HG02884 (cell line): ENCODE data around the gene IRAK1.

Experiments used
- ATAC-seq: cut with Tn5 transposase; IDR thresholded peaks from one replicate; pipeline ENCODE4 v1.9.1; 2021; ENCODE audit warnings: mild to moderate bottlenecking, moderate library complexity; ENCODE audit not compliant: unreplicated experiment

The IRAK1 gene

GRCh38 chrX:154020536-154021115 is 924 bp upstream of the IRAK1 start:
- no peak for ATAC-seq

DNA sequence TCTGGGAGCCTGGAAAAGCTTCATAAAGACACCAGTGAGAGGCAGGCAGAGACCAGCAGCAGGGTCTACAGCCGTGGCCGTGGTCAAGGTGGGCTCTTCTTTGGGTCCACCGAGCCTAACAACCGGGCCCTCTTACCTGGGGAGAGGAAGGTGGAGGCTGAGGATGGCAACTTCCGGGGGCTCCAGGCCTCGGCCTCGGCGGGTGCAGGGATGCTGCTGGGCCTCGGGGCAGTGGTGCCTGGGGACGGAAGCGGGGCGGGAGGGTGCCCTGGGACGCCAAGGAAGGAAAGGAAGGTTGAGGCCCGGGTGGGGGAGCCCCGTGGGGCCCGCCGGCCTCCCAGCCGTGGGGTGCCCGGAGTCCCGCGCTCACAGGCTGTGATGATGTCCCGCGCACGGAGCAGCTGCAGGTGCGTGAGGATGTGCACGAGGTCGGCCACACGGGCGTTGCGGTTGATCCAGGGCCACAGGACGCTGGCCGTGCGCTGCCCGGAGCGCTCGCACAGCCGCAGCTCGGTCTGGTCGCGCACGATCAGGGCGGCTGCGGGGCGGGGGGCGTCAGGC is 561 bp downstream of the IRAK1 start:
- no peak for ATAC-seq

DNA sequence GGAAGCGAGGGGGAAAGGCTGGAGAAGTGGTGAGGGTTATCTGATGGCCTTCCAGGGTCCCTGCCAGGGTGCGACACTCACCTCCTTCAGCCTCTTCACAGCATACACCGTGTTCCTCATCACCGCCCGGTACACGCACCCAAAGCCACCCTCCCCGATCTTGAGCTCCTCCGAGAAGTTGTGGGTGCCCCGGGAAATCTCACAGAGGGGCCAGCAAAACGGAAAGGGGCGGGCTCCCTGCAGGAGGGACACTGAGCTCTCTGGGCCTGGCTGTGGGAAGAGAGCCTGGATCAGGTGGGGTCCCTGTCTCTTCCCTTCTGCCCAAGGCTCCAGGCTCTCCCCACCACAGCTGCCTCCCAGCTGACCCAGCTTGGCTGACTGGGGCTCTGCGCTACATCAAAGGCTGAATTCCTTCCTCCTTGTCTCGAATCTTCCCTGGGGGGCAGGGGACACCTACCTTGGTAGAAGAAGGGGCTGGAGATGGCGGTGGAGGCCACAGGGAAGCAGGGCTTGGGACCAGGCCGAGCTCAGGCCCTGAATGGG is 1.1 kb downstream of the IRAK1 start:
- no peak for ATAC-seq

GRCh38 chrX:154017766-154018517 is 1.8 kb downstream of the IRAK1 start:
- ATAC-seq = no peak

- no peak for ATAC-seq
Observed at GRCh38 chrX:154016366-154017076, 3.2 kb downstream of the IRAK1 start.

DNA sequence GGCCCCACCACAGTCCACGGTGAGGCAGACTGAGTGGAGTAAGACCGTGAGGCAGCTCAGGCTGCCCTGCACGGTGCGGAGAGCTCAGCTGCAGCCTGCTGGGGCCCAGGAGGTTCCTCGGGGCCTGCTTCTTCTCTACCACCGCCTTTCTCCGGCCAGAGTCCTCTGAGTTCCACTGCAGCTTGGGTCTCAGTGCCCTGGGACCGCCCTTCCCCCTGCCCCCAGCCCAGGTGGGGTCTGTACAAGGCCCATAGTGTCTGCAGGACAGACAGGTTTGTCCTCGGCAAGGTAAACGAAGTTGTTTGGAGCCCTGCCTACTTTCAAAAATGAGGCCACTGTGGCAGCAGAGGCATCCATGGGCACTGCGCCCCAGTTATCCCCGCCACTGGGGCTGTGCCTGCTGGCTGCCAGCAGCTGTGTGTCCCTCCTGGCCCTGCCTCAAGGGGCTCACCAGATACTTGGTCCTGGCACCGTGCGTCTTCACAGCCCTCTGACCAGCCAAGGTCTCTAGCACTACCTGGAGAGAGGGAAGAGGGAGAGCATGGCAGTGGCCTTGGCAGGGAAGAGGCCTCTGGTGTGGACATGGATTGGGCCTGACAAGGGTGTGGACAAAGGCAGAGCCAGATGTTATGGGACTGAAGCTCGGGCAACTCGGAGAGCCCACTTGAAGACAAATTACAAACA is 4.0 kb downstream of the IRAK1 start:
- ATAC-seq = no peak

DNA sequence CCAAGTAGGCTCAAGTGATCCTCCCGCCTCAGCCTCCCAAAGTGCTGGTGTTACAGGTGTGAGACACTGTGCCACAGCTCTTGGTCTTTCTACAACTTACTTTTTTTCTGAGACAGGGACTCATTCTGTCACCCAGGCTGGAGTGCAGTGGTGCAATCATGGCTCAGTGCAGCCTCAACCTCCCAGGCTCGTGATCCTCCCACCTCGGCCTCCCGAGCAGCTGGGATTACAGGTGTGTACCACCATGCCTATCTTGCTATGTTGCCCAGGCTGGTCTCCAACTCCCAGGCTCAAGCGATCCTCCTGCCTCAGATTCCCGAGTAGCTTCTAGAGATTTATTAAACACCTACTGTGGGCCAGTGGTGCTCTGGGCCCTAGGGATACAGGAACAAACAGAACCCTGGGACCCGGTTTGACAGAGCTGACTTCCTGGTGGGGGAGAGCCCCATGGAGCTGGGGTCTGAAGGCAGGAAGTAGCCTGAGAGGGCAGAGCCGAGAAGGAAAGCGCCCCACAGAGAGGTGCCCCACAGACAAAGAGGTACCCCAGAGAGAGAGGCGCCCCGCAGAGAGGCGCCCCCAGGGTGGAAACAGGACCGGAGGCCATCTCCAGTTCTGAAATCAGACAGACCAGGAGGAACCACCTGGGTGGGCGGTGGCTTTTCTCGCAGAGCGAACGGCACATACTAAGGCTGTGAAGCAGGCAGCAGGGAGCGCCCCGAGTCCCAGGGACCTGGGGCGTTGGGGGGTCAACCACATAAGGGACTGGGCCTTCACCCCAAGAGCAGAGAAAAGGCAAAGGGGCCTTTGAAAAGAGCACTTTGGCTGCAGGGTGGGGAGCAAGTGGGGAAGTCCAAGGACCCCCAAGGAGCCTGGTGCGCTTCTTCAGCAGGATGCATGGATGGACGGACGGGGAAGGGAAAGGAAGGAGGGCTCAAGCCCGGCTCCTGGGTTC is 5.0 kb downstream of the IRAK1 start:
- no peak for ATAC-seq

GRCh38 chrX:154013614-154014360 is 5.9 kb downstream of the IRAK1 start:
- no peak for ATAC-seq

DNA sequence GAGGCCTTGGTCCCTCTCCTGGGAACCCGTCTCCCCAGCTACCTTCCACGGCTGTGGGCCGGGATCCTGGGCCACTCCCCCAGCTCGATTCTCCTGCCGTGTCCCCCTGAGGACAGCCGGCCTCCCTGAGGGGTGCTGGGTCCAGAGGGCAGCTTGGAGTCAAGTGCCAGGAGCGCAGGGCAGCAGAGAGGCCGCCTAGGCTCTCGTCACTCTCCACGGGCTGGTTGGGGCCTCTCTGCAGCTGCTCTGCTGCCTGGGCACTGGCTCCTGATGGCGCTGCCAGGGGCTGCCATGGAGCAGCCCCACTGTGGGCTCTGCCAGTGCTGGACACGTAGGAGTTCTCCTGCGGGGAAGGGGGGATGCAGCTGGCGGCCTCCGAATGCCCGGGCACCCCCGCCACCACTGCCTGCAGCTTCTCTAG is 6.7 kb downstream of the IRAK1 start:
- no peak for ATAC-seq

DNA sequence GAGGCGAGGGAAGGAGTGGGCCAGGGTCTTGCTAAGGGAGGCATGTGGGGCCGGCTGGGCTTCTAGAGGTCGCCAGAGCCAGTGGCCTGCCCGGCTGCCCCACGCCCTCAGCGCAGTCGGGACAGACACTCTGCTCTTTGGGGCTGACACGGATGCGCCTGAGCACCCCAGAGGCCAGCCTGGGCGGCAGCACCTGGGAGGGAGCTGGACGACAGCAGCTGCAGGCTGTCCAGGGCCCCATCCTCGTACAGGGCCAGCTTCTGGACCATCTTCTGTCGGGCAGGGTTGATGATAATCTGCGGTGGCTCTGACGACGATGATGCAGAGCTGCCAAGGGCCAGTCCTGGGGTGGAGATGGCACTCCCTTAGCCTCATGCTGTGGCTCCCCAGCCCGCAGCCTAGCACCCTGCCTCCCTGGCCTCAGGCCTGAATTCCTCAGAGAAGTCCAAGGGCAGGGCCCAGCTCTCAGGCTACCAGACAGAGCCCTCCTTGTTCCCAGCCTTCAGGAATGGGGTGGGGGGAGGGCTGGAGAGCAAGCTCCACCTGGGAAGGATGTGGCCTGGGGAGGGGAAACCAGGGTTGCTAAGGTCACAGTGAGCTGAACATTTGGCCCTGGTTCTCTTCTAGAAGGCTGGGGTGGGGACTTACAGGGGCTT is 7.2 kb downstream of the IRAK1 start:
- no peak for ATAC-seq

GRCh38 chrX:154011376-154012335 is 8.0 kb downstream of the IRAK1 start:
- no peak for ATAC-seq

DNA sequence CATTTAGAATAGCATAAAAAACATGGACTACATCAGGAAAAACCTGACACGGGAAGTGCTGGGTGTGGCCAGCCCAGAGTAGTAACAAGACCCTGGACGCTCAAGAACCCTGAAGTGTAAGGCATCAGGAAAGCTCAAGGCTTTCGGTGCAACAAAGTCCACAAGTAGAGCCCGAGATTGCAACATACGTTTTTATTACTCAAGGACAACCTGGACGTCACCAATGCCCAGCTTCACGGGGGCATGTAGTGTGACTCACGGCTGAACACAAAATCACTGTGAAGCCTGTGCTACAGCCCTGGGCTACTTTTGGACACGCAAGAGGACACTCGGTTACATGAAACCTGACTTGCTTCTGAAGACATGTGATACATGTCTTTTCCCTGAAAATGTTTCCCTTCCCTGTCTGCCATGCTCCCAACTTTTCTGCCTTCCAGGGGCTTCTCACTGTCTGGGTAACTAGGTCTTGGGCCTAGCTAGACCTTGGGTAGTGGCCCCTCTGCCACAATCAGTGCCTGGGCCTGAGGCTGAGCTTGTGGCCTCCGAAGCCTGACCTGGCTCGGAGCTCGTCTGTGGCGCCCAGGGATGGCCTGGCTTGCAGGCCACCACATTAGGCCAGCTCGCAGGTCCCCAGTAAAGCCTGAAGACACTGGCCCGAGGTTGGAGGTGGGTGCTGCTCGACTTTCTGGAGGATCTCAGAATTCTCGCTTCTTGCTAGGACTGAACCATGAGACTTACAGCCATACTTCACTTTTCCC is 9.2 kb downstream of the IRAK1 start:
- ATAC-seq = no peak

- no peak for ATAC-seq
Observed at GRCh38 chrX:154008521-154008920, 11.2 kb downstream of the IRAK1 start.

- ATAC-seq = no peak
Observed at GRCh38 chrX:154006947-154007346, 12.8 kb downstream of the IRAK1 start.

DNA sequence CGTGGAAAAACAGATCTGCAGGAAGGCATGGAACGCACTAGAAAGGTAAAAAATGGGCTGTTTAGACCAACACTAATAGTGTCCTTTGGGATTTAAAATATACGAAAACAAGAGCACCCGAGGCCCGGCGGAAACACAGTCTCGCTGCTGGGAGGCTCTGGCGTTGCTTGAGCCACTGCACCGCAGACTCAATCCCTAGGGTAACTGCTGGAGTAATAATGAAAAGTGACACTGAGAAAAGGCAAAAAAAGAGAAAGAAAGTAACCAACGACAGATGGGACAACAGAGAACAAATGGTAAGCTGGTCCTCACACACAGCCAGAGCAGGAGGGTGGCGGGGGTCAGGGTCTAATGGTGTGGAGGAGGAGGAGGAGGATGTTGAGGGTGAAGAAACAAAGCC is 15.4 kb downstream of the IRAK1 start:
- no peak for ATAC-seq

GRCh38 chrX:154002215-154002719 is 17.4 kb downstream of the IRAK1 start:
- ATAC-seq = no peak

- ATAC-seq = no peak
Observed at GRCh38 chrX:154000051-154000450, 19.7 kb downstream of the IRAK1 start.
